Dendritic cell treated with granulocyte-macrophage colony-stimulating factor and Interleukin-4, amounts not matched to agents 40 ng/mL and 50 ng/mL, for 4 days (primary cell): Measurements from ENCODE around the gene USP30.
"Not testable (repeated sequence)": the region's sequence is repeated elsewhere in the genome, so short reads cannot be mapped to it uniquely, and the experiment has no call there.

ENCODE experiments used
- H3K27ac Mint-ChIP-seq: one replicate; pipeline ENCODE4 v1.8.0; 2022; ENCODE audit warnings: mild to moderate bottlenecking, mixed read lengths
- H3K27me3 Mint-ChIP-seq: one replicate; pipeline ENCODE4 v1.8.0; 2022; ENCODE audit warnings: mild to moderate bottlenecking, mixed read lengths
- H3K36me3 Mint-ChIP-seq: one replicate; pipeline ENCODE4 v1.8.0; 2022; ENCODE audit warnings: low read depth, mixed read lengths
- H3K4me1 Mint-ChIP-seq: one replicate; pipeline ENCODE4 v1.8.0; 2022; ENCODE audit warnings: low read depth, mixed read lengths
- H3K4me3 Mint-ChIP-seq: one replicate; pipeline ENCODE4 v1.8.0; 2022; ENCODE audit warnings: mild to moderate bottlenecking, moderate library complexity, mixed read lengths
- H3K9me3 Mint-ChIP-seq: one replicate; pipeline ENCODE4 v1.8.0; 2022; ENCODE audit warnings: mixed read lengths
- intact Hi-C: fragments of 100-400 bp; cut with micrococcal nuclease; formaldehyde crosslinking; loops from one replicate; pipeline ENCODE4 v1.15.0; 2022

The USP30 gene

DNA sequence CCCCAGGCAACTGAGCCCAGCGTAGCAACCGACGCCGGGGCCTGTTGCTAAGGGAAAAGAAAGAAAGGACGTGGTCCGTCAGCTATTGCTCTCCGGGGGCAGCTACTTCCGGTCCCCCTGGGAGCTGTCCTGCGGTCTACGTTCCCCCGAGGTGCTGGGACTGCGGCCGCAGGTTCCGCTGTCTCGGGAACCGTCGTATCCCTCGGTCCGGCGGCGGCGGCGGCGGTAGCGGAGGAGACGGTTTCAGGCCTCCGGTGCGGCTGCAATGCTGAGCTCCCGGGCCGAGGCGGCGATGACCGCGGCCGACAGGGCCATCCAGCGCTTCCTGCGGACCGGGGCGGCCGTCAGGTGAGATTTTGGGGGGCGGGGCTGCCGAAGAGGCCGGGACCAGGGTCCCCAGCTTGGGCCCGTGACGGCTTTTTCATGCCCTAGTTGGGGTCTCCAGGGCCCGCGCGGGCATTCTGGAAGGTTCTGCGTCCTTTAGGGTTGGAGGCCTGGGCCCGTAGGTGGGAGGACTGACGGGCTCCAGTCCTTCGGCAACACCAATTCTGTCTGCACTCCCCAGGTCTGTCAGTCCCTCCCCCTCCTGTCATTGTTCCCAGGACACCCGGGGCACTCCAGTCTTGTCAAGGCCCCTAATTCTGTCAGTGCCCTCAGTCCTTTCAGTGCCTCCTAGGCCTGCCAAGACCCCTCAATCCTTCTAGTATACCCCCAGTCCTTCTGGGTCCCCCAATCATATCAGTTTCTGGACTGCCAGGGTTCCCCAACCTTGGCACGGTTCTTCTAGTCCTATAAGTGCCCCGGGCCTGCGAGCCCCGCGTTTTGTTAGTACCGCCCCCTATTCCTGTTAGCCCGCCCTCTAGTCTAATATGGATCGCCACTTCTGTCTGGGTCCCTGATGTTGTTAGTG, at the start of gene USP30:
USP30 (plus strand) TSS at position 163 of the 910 bp plus-strand sequence; CDS start at position 266, 103 bp downstream.
- H3K4me1 Mint-ChIP-seq = peaks cover 25% of the 10 kb centered on the region
- peaks cover 9% of the 10 kb centered on the region for H3K36me3 Mint-ChIP-seq
- H3K9me3 Mint-ChIP-seq = no peaks in the 10 kb centered on the region
- peaks cover 2% of the 10 kb centered on the region for H3K27me3 Mint-ChIP-seq
- H3K27ac Mint-ChIP-seq = peak within 1 kb of the TSS; percentile 85
- H3K4me3 Mint-ChIP-seq = peak within 1 kb of the TSS; percentile 83
- intact Hi-C loops = loop anchor here (1.0 to 2.0 kb wide), 2 partner anchors 32 to 41 kb away; partner anchors contain the start of genes ALKBH2 and SVOP

- H3K4me3 Mint-ChIP-seq = no peak overlapping the region
- no peak overlapping the region for H3K27ac Mint-ChIP-seq
- intact Hi-C loops = no loop called here
- H3K27me3 Mint-ChIP-seq = peaks cover 8% of the 10 kb centered on the region
- H3K4me1 Mint-ChIP-seq = no peaks in the 10 kb centered on the region
- no peaks in the 10 kb centered on the region for H3K9me3 Mint-ChIP-seq
- H3K36me3 Mint-ChIP-seq = no peaks in the 10 kb centered on the region
These were observed 48.4 kb upstream of the USP30 start for GRCh38 chr12:109004017-109004416.

DNA sequence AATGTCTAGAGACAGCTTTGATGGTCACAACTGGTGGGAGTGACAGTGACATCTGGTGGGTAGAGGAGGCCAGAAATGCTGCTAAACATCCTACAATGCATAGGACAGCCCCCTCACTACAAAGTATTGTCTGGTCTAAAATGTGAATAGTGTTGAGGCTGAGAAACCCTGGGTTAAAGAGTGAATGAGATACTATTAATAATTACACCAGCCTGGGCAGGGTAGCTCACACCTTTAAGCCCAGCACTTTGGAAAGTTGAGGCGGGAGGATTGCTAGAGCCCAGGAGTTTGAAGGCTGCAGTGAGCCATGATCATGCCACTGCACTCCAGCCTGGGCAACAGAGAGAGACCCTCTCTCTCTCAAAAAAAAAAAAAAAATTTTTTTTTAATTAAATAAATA, 42.6 kb upstream of the USP30 start:
- H3K27ac Mint-ChIP-seq = no peak overlapping the region
- no peak overlapping the region for H3K4me3 Mint-ChIP-seq
- H3K9me3 Mint-ChIP-seq = no peaks in the 10 kb centered on the region
- H3K36me3 Mint-ChIP-seq = no peaks in the 10 kb centered on the region
- peaks cover 16% of the 10 kb centered on the region for H3K27me3 Mint-ChIP-seq
- intact Hi-C loops = no loop called here
- H3K4me1 Mint-ChIP-seq = no peaks in the 10 kb centered on the region

DNA sequence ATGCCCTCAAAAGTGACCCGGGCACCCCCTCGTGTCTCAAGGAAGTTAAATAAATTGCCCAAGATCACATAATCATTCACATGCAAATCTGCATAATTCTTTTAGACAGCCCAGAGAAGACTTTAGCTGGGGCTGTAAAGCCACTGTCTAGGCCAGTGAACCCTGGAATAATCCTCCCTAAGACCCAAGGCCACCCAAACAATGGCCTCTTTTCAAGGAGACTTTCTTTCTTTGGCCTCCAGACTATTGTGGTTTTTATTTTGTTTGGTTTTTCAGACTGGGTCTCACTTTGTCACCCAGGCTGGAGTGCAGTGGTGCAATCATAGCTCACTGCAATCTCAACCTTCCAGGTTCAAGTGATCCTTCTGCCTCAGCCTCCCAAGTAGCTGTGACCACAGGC, 42.1 kb upstream of the USP30 start:
- Mint-ChIP-seq H3K27me3 (peaks cover 19% of the 10 kb centered on the region), H3K4me1 (no peaks in the 10 kb centered on the region), H3K27ac (no peak overlapping the region), H3K4me3 (no peak overlapping the region), H3K36me3 (no peaks in the 10 kb centered on the region), H3K9me3 (no peaks in the 10 kb centered on the region)
- intact Hi-C loops = no loop called here

DNA sequence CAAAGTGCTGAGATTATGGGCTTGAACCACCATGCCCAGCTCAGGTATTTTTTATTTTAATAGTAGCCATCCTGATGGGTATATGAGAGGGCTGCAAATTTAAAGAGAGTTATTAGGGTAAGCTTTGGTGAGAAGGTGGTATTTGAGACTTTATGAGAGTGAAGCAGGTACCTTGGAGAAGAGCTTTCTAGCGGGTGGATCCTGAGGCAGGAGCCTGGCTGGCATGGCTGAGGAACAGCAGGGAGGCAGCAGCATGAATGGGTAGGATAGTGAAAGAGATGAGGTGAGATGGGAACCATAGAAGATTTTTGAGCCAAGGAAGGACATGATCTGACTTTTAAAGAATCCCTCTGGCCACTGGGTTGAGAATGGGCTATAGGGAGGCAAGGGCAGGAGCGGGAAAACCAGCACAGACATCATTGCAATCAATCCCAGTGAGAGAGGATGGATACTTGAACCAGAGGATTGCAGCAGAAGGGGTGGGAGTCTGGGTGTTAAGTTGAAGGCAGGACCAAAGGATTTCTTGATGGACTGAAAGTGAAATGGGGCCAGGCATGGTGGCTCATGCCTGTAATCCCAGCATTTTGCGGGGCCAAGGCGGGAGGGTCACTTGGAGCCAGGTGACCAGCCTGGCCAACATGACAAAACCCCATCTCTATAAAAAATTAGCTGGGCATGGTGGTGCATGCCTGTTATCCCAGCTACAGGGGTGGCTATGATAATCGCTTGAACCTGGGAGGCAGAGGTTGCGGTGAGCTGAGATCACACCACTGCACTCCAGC, 37.2 kb upstream of the USP30 start:
- Mint-ChIP-seq H3K4me1 (no peaks in the 10 kb centered on the region), H3K36me3 (no peaks in the 10 kb centered on the region), H3K27me3 (peaks cover 23% of the 10 kb centered on the region), H3K4me3 (no peak overlapping the region), H3K27ac (no peak overlapping the region), H3K9me3 (no peaks in the 10 kb centered on the region)
- intact Hi-C loops = no loop called here

DNA sequence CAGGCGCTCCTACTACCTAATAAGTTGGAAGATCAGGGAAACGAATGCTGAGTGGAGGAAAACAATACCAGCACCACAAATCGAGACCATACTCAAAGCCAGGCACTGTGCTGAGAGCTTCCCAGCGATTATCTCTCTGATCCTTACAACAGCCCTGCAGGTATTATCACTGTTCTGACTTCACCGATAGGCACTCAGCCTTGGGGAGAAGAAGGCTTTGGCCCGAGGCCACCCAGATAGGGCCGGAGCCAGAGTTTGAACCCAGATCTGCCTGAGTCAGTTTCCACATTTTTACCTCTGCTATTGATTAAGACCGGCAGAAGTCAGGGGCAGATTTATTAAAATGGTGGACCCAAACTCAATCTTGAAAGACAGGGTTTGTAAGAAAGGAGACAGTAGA, 36.4 kb upstream of the USP30 start:
- Mint-ChIP-seq H3K27ac (no peak overlapping the region), H3K27me3 (peaks cover 26% of the 10 kb centered on the region), H3K36me3 (no peaks in the 10 kb centered on the region), H3K4me1 (peaks cover 4% of the 10 kb centered on the region), H3K4me3 (no peak overlapping the region), H3K9me3 (no peaks in the 10 kb centered on the region)
- intact Hi-C loops = no loop called here

- Mint-ChIP-seq H3K4me1 (peaks cover 6% of the 10 kb centered on the region), H3K27me3 (peaks cover 20% of the 10 kb centered on the region), H3K4me3 (no peak overlapping the region), H3K9me3 (no peaks in the 10 kb centered on the region), H3K36me3 (no peaks in the 10 kb centered on the region), H3K27ac (no peak overlapping the region)
- intact Hi-C loops = no loop called here
These were observed 35.4 kb upstream of the USP30 start for GRCh38 chr12:109016978-109017377.

DNA sequence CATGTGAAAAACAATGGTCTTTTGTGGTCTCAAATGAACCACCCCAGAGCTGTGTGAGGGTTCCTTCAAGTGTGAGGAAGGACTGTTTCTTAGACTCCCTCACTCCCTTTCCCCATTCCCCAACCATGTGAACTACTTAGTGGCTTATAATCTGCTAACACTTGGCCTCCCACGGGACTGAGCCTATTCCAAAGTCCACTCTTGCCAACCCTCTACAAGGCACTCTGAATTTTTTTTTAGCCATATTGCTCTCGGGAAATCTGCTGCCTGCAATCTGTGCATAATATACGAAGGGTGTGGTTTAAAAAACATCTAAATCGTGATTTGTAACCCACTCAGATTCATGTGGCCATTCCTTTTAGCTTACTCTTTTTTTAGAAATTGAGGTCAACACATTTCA, 34.1 kb upstream of the USP30 start:
- Mint-ChIP-seq H3K27me3 (peaks cover 18% of the 10 kb centered on the region), H3K9me3 (no peaks in the 10 kb centered on the region), H3K4me1 (peaks cover 6% of the 10 kb centered on the region), H3K4me3 (no peak overlapping the region), H3K36me3 (no peaks in the 10 kb centered on the region), H3K27ac (no peak overlapping the region)
- intact Hi-C loops = no loop called here

DNA sequence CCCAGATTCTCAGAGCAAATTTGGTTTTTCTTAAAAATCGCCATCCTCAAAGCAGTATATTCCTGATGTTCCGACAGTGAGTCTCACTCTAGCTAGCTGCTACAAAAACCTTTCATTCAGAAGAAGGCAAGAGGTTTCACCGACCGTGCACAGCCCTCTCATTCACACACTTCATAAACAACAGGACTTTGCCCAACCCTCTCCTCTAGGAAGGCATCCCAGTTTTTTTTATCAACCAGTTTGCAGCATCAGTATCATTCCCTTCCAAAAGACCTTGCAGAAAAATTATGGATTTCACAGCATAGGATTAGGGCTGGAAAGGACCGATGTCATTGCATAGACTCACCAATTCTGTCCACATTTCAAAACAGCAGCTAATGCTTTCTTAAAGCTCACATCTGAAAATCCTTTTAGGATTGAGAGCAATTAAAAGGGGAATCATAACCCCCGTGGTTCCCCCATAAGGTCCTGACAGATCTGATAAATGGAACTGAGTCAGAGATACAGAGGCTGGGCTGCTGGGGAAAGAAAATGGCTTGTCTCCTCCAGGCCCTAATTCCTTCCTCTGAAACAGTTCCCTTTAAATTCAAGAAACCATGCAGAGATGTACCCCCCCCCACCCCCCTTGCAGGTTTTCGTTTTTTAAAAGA, 32.1 kb upstream of the USP30 start:
- peaks cover 6% of the 10 kb centered on the region for H3K4me1 Mint-ChIP-seq
- no peaks in the 10 kb centered on the region for H3K36me3 Mint-ChIP-seq
- H3K27me3 Mint-ChIP-seq = peaks cover 15% of the 10 kb centered on the region
- H3K9me3 Mint-ChIP-seq = no peaks in the 10 kb centered on the region
- no peak overlapping the region for H3K4me3 Mint-ChIP-seq
- H3K27ac Mint-ChIP-seq = no peak overlapping the region
- intact Hi-C loops = loop anchor here (2.0 kb wide), 1 partner anchor 33 kb away; the partner anchor contains the start of gene USP30

DNA sequence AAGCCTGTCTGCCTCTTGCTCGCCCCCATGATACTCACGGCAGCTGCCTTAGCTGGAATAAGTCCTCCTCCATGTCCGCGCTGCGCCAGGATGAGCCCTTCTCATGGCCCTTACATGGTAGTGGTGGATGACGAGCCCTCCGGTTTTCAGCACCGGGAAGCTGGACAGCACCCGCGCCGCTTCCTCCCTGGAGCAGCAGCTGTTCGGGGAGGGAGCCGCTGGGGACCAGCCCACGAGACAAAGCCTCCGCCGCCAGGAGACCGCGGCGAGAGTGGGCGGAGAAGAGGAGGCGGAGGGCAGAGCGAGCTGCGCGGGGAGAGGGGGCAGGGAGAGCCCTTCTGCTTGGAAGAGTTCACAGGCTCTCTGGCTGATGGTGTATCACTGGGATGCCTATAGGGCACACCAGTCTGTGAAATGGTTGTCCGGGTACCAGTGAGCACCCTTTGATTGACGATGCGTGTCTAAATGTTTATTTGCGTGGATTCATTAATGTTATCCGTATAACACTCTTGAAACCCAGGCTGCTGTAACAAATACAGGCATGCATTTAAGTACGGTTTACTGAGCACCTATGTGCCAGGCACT, 31.5 kb upstream of the USP30 start, which contains the start of gene SVOP:
SVOP (minus strand) TSS at position 273 of the 585 bp plus-strand sequence; CDS start at position 73, 200 bp downstream.
- H3K4me1 Mint-ChIP-seq = peaks cover 6% of the 10 kb centered on the region
- H3K27ac Mint-ChIP-seq = no peak within 1 kb of the TSS
- H3K9me3 Mint-ChIP-seq = no peaks in the 10 kb centered on the region
- H3K36me3 Mint-ChIP-seq = no peaks in the 10 kb centered on the region
- H3K27me3 Mint-ChIP-seq = peaks cover 15% of the 10 kb centered on the region
- intact Hi-C loops = loop anchor here (2.0 kb wide), 1 partner anchor 32 kb away; the partner anchor contains the start of gene USP30
- no peak within 1 kb of the TSS for H3K4me3 Mint-ChIP-seq

- no peak overlapping the region for H3K27ac Mint-ChIP-seq
- H3K9me3 Mint-ChIP-seq = no peaks in the 10 kb centered on the region
- no peaks in the 10 kb centered on the region for H3K4me1 Mint-ChIP-seq
- no peak overlapping the region for H3K4me3 Mint-ChIP-seq
- no peaks in the 10 kb centered on the region for H3K36me3 Mint-ChIP-seq
- H3K27me3 Mint-ChIP-seq = peaks cover 6% of the 10 kb centered on the region
- intact Hi-C loops = no loop called here
These were observed 24.6 kb upstream of the USP30 start for GRCh38 chr12:109027767-109028166.

- intact Hi-C loops, H3K36me3 Mint-ChIP-seq, H3K4me3 Mint-ChIP-seq: not testable (repeated sequence)
These were observed 23.8 kb upstream of the USP30 start for GRCh38 chr12:109028624-109029023.

DNA sequence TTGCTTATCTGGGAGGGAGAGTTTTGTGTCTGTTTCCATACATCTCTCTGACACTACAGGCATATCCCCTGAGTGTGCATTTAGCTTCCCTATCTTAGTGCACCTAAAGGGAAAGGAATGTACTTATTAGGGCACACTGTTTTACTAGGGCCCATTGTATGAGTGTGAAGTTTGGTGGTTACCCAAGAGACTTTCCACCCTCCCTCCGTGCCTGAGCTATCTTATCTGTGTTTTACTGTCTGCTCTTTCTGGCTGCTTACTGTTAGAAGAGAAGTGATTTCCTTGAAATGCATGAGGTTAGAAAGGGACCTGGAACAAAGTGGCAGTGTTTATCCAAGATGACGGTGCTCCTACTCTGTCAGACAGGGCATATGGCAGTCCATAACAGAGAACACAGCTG, 23.0 kb upstream of the USP30 start:
- intact Hi-C loops = no loop called here
- no peak overlapping the region for H3K27ac Mint-ChIP-seq
- peaks cover 7% of the 10 kb centered on the region for H3K27me3 Mint-ChIP-seq
- no peak overlapping the region for H3K4me3 Mint-ChIP-seq
- H3K36me3 Mint-ChIP-seq = no peaks in the 10 kb centered on the region
- H3K4me1 Mint-ChIP-seq = no peaks in the 10 kb centered on the region
- no peaks in the 10 kb centered on the region for H3K9me3 Mint-ChIP-seq

More at GRCh38 chr12:109028624-109029023, 23.8 kb upstream of the USP30 start:
- H3K9me3 Mint-ChIP-seq, H3K27ac Mint-ChIP-seq, H3K4me1 Mint-ChIP-seq, H3K27me3 Mint-ChIP-seq: not testable (repeated sequence)
